Measurements from ENCODE around the gene DRD3. TPM values are rescaled to one million over a fixed set of nuclear protein-coding genes. Genes with fewer than 3 reads are reported as not detected.
A peak's percentile ranks its signal among the peaks of the same experiment; 100 is the strongest.

The DRD3 gene
- total RNA-seq, result not detected
- not detected for polyA plus RNA-seq

DNA sequence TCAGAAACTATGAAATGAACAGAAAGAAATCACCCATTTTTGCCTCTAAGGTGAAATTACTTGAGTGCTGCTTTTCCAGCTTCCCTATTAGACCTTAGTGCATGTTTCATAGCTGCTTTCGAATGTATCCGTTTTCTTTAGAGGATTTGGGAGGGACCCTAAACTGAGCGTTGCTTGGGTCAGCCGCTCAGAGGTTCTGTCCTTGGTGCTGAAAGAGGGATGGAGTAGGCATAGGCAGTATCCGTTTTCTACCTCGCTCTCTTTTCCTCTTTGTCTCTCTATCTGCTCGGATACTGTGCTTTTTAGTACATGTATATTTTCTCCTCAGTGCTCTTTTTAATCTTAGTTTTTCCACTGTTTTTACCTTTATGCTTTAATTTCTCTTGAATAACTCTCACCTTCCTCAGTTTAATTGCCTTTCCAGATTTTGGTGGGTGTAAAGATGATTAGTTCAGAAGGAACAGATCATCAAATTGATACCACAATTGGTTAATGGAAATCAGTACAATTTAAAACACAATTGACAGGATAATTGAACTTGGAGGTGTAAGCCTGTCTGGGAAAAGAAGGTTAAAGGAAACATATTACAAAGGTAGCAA, at the start of gene DRD3:
Gene DRD3 (minus strand): TSS at position 283 of the 599 bp plus-strand sequence. CDS start 7,060 bp downstream, outside the sequence.
- DNase-seq (no peak), ATAC-seq (peak in 2 of 4 donors; percentile 46 to 67), FAIRE-seq (no peak)
- Histone ChIP-seq H3K27ac (no peak within 1 kb of the TSS), H3K36me3 (no peaks in the 10 kb centered on the region), H3K4me1 (no peaks in the 10 kb centered on the region), H3K27me3 (no peaks in the 10 kb centered on the region), H3K4me3 (no peak within 1 kb of the TSS), H3K9me3 (no peaks in the 10 kb centered on the region)
- 5 to 11% methylated on average over 7 of the region's 7 CpGs for WGBS, 2 donors
- TF ChIP-seq, protein P1, sequence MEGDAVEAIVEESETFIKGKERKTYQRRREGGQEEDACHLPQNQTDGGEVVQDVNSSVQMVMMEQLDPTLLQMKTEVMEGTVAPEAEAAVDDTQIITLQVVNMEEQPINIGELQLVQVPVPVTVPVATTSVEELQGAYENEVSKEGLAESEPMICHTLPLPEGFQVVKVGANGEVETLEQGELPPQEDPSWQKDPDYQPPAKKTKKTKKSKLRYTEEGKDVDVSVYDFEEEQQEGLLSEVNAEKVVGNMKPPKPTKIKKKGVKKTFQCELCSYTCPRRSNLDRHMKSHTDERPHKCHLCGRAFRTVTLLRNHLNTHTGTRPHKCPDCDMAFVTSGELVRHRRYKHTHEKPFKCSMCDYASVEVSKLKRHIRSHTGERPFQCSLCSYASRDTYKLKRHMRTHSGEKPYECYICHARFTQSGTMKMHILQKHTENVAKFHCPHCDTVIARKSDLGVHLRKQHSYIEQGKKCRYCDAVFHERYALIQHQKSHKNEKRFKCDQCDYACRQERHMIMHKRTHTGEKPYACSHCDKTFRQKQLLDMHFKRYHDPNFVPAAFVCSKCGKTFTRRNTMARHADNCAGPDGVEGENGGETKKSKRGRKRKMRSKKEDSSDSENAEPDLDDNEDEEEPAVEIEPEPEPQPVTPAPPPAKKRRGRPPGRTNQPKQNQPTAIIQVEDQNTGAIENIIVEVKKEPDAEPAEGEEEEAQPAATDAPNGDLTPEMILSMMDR (IDR thresholded peaks at IDR 0.05), result no peak
- intact Hi-C loops (cut with DNase I), result no loop called here

DNA sequence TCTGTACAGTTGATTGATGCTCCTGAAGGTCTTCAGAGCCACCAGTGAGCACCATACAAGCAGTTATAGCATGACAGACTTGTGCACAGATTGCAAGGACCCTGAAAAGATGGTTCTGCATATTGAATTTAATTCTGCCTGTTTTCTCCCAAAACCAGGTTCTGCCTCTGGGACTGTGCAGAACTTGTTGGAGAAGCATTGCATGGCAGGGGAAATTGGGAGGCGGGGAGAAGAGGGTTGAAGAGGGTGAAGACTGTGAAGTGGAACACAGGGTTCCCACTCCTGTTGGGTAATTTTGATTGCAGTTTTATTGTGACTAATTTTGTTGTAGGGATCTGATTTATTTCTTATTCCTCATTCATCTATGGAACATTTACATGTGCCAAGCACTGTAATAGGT, 48.2 kb upstream of the DRD3 start:
- 95 to 96% methylated on average over 1 of the region's 1 CpG for WGBS, 2 donors

DNA sequence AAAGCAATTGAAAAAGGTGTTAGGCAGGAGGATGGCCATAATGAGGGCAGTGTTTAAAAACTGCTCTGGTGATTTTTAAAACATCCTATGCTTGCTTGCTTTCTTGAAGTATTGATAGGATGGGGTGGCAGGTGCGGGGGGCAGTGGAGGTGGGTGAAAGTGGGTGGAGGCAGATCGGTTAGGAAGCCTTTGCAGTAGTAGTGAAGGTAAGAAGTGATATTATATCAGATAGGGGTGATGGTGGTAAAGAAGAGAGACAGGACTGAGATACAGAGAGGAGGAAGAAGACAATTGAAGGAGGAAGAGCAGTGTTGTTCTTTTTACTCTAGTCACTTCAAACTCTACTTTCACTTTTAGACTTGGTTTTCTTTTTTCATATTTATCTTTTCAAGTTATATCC, 47.5 kb upstream of the DRD3 start:
- FAIRE-seq, result no peak
- Histone ChIP-seq H3K27ac (no peak overlapping the region), H3K4me1 (no peaks in the 10 kb centered on the region), H3K27me3 (no peaks in the 10 kb centered on the region), H3K36me3 (no peaks in the 10 kb centered on the region), H3K4me3 (no peak overlapping the region), H3K9me3 (no peaks in the 10 kb centered on the region)
- no peak for DNase-seq
- intact Hi-C loops (cut with DNase I), result no loop called here
- WGBS, 2 donors, result 73 to 75% methylated on average over 2 of the region's 2 CpGs
- TF ChIP-seq, protein P1 (IDR thresholded peaks at IDR 0.05), result no peak
- no peak for ATAC-seq

More for the DNA sequence above, 48.2 kb upstream of the DRD3 start:
- no peaks in the 10 kb centered on the region for H3K9me3 ChIP-seq
- H3K4me3 ChIP-seq, result no peak overlapping the region
- DNase-seq, result no peak
- TF ChIP-seq, protein P1 (IDR thresholded peaks at IDR 0.05), result no peak
- H3K4me1 ChIP-seq, result no peaks in the 10 kb centered on the region
- no peak for ATAC-seq
- no peak for FAIRE-seq
- H3K27ac ChIP-seq, result no peak overlapping the region
- H3K36me3 ChIP-seq, result no peaks in the 10 kb centered on the region
- intact Hi-C loops (cut with DNase I), result no loop called here
- no peaks in the 10 kb centered on the region for H3K27me3 ChIP-seq

DNA sequence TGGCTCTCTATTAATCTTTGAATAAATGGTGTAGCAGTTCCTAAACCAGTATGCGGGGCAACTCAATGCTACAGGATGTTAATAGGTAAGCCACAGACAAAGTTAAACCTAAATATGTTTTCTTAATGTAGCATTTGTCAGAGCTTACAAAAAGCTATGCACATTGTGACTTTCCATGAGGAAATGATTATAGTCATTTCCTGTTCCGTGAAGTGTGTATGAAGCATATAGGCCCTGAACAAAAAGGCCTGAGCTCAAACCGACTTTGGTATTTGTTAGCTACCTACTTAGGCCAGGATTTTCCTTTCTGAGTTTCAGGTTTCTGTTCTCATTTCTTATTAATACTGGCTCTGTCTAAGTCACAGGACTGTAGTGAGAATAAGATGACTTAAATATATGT, 44.3 kb upstream of the DRD3 start:
- TF ChIP-seq, protein P1 (IDR thresholded peaks at IDR 0.05), result no peak
- Histone ChIP-seq H3K27ac (no peak overlapping the region), H3K9me3 (no peaks in the 10 kb centered on the region), H3K27me3 (no peaks in the 10 kb centered on the region), H3K4me1 (no peaks in the 10 kb centered on the region), H3K36me3 (no peaks in the 10 kb centered on the region), H3K4me3 (no peak overlapping the region)
- no peak for DNase-seq
- no peak for FAIRE-seq
- 77 to 78% methylated on average over 3 of the region's 3 CpGs for WGBS, 2 donors
- no peak for ATAC-seq
- intact Hi-C loops (cut with DNase I), result no loop called here

DNA sequence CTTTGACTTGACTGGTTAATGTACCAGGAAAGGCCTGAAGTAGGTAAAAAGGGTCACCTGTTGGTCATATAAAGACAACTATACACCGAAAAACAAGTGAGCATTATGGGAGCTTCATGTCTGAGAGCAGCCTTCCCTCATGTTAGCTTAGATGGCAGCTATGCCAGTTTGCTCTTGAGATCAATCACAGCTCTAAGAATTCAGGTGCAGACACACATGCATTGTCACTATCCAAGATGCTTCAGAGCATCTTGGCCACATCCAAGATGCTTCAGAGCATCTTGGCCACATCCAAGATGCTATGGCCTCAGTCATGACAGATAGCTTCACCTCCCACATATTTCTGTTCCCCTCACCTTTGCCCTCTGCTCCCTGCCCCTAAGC, 43.0 kb upstream of the DRD3 start:
- no peak for FAIRE-seq

More for the DNA sequence above, 43.0 kb upstream of the DRD3 start:
- WGBS, 2 donors, result 63 to 77% methylated on average over 1 of the region's 1 CpG
- Histone ChIP-seq H3K4me3 (no peak overlapping the region), H3K4me1 (no peaks in the 10 kb centered on the region), H3K36me3 (no peaks in the 10 kb centered on the region), H3K27ac (no peak overlapping the region), H3K27me3 (no peaks in the 10 kb centered on the region), H3K9me3 (no peaks in the 10 kb centered on the region)
- ATAC-seq (no peak), DNase-seq (no peak)
- intact Hi-C loops (cut with DNase I), result no loop called here
- TF ChIP-seq, protein P1 (IDR thresholded peaks at IDR 0.05), result no peak
